DND-41 (cell line): Measurements from ENCODE around the gene ECI1.

Experiments
- EZH2 ChIP-seq: IDR thresholded peaks from 3 replicates; pipeline ENCODE4 v1.6.1; 2012; ENCODE audit warnings: borderline replicate concordance, low read depth, mild to moderate bottlenecking, moderate library complexity, low read length, inconsistent platforms; ENCODE audit not compliant: severe bottlenecking
- TF ChIP-seq, protein P1 (sequence below): IDR thresholded peaks from 2 replicates; pipeline ENCODE4 v1.5.1; 2012; ENCODE audit warnings: borderline replicate concordance, low read length, moderate library complexity, mild to moderate bottlenecking; ENCODE audit not compliant: poor library complexity, severe bottlenecking; ENCODE audit errors: extremely low read depth

DNA sequence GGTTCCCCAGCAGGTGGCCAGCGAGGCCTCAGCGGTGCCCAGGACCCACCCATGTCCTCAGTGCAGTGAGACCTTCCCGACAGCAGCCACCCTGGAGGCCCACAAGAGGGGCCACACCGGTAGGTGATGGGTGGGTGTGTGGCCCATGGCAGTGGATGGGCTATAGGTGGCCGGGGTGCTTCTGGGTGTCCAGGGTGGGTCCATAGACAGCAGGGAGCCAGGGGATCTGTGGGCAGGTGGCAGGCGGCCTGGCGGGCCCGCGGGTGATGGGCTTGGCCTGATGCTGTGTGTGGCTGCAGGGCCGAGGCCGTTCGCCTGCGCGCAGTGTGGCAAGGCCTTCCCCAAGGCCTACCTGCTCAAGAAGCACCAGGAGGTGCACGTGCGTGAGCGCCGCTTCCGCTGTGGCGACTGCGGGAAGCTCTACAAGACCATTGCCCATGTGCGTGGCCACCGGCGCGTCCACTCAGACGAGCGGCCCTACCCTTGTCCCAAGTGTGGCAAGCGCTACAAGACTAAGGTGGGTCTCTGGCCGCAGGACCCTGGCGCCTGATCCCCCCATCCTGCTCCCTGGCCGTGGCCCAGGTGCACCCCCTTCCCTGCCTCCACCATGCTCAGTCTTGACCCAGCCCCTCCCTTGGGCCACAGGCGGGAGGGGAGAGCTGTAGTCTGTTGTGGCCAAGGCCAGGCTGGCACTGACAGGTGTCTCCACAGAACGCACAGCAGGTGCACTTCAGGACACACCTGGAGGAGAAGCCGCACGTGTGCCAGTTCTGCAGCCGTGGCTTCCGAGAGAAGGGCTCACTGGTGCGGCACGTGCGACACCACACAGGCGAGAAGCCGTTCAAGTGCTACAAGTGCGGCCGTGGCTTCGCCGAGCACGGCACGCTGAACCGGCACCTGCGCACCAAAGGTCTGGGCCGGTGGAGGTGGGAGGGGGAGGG, 17.2 kb downstream of the ECI1 start:
- TF ChIP-seq, protein P1, sequence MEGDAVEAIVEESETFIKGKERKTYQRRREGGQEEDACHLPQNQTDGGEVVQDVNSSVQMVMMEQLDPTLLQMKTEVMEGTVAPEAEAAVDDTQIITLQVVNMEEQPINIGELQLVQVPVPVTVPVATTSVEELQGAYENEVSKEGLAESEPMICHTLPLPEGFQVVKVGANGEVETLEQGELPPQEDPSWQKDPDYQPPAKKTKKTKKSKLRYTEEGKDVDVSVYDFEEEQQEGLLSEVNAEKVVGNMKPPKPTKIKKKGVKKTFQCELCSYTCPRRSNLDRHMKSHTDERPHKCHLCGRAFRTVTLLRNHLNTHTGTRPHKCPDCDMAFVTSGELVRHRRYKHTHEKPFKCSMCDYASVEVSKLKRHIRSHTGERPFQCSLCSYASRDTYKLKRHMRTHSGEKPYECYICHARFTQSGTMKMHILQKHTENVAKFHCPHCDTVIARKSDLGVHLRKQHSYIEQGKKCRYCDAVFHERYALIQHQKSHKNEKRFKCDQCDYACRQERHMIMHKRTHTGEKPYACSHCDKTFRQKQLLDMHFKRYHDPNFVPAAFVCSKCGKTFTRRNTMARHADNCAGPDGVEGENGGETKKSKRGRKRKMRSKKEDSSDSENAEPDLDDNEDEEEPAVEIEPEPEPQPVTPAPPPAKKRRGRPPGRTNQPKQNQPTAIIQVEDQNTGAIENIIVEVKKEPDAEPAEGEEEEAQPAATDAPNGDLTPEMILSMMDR, result no peak
- TF ChIP-seq EZH2, result no peak
